HG02885 (cell line): ENCODE results near the gene ATP2B2.

Experiments
- ATAC-seq: cut with Tn5 transposase; IDR thresholded peaks from one replicate; pipeline ENCODE4 v1.9.1; 2021; ENCODE audit warnings: mild to moderate bottlenecking; ENCODE audit not compliant: unreplicated experiment, poor library complexity

Gene ATP2B2

DNA sequence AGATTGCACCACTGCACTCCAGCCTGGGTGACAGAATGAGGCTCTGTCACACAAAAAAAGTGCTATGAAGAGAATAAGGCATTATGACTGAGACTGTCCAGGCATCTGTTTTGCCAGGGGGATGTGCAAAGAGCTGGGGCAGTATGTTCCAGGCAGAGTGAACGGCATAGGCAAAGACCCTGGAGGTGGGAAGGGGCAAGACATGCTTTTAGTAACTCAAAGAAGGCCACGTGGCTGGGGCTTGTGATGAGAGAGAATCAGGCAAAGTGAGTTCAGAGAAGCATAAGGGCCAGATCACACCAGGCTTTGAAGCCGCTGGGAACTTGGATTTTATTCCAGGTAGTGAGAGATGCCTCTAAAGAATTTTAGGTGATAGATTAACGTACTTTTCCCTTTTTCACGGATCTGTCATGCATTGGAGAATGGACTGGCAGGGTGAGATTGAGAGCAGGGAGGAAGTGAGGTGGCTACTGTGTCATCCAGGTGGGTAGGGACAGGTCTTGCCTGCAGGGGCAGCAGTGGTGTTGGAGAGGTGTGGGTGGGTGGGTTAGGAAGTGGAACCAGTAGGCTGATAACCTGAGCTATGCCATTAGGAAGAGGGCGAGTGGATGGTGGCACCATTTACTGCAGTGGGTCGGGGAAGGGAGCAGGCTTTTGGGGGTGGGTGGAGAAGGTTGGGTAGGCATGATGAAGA, 31.7 kb downstream of the ATP2B2 start:
- ATAC-seq, result no peak

DNA sequence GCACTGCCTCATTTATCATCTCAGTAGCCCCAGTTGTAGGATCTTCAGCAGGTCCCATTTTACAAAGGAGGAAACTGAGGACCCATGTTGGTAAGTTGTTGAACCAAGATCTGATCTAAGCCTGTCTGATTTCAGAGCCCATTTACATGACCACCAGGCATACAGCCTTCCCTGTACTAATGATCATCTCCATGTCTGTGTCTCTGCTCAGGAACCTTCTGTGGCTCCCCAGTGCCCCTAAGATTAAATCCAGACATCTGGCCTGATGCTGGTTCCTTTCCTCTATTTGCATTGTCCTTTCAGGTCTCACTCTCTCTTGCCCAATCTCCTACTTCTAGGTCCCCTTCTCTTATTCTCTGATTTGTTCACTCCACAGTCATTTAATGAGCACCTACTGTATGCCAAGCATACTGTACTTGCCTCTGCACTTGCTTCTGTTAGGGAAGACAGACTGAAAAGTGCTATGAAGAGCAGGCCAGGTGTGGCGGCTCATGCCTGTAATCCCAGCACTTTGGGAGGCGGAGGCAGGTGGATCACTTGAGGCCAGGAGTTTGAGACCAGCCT, 32.4 kb downstream of the ATP2B2 start:
- no peak for ATAC-seq

GRCh38 chr3:10471054-10471688, 34.2 kb downstream of the ATP2B2 start:
- ATAC-seq, result no peak

DNA sequence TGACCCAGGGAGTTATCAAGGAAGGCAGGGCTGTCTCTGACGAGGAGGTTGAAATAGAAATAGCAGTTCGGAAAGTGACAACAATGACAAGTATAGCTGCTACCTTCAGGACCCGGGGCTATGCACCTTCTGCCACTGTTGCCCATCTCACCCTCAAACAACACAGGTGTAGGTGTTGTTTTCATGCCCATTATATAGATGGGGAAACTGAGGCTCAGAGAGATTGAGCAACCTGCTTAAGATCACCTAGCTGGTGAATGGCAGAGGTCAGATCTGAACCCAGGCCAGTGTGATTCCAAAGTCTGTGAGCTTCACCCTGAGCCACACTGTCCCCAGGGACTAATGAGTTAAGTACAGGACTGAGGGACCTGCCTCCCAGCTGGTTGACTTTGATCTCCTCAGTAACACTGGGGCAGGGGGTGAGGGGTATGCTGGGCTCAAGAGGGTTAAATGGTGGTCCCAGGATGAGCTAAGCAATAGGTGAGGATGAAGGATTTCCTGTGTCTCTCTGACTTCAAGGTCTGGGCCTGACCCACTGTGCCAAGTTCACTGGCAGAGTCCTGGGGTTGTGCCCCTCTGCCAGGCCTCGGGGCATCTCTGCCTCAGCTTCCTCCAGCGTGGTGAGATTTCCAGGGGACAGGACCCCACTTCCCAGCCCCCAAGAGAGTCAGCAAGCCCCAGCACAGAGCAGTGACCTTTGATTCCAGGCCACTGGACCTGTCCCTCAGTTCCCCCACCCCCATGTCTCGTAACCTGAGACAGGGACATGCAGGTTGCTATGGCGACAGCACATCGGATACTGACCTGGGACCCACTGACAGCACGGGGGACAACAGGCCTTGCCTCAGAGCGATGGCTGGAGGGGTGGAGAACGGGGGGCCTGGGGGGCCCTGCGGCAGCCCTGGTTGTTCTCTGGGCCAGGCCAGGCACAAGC, 35.0 kb downstream of the ATP2B2 start:
- ATAC-seq, result no peak

GRCh38 chr3:10469441-10470119, 35.8 kb downstream of the ATP2B2 start:
- no peak for ATAC-seq

DNA sequence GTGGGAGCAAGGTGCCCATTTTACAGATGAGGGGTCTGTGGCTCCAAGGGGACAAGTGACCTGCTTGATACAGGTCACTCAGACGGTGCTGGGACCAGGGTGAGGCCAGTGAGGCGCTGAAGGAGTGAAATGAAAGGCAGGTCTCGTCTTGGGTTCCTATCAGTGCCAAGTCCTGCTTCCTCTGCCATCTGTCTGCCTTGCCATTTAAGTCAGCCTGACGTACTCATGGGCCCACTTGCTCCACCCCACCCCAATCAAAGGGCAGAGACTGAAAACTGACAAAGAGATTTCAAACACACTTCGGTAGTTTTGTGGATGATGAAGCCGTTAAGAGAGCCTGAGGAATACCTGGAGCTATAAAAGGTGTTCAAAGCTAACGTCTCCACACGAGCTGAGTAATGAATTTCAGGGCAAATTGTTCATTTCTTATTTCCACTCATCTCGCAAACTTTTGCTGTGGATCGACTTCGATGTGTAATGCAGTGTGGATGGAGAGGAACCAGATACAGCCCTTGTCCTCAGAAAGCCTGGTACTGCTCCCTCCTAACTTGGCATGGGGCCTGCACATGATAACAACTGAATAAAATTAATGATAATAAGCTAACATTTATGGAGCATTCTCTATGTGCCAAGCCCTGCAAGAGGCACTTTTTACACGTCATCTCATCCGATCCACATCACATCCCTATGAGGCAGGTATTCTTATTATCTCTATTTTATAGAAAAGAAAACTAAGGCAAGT, 36.6 kb downstream of the ATP2B2 start:
- ATAC-seq, result no peak

DNA sequence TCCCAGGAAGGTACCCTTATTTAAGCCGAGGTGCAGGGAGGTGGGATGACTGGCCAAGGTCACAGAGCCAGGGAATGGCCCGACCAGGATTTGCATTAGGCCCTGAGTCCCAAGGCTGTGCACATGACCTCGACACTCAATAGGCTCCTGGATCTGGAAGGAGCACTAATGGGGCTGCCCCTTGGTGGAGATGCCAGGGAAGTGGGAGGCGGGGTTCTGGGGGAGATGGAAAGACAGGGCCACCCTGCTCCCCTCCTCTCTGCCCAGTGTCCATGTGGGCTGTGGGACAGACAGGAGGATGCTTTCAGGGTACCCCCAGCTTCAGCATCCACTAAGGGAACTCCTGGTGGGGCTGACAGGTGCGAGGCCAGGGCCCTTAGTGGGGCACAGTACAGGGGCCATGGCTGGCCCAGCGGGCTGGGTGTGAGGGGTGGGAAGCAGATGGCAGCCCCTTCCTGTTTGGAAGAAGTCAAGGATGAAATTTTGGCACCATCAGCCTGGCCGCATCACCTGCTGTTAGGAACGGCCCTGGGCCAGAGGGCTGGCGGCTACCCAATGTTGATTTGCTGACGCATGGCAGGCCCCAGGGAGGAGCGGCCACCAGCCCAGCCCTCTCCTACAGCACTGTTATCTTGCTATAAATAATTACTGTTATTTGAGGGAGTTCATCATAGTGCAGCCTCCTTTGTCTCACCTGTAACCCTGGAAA, 37.3 kb downstream of the ATP2B2 start:
- ATAC-seq, result no peak

GRCh38 chr3:10467204-10467603, 38.2 kb downstream of the ATP2B2 start:
- no peak for ATAC-seq

GRCh38 chr3:10466186-10466585, 39.2 kb downstream of the ATP2B2 start:
- ATAC-seq, result no peak

DNA sequence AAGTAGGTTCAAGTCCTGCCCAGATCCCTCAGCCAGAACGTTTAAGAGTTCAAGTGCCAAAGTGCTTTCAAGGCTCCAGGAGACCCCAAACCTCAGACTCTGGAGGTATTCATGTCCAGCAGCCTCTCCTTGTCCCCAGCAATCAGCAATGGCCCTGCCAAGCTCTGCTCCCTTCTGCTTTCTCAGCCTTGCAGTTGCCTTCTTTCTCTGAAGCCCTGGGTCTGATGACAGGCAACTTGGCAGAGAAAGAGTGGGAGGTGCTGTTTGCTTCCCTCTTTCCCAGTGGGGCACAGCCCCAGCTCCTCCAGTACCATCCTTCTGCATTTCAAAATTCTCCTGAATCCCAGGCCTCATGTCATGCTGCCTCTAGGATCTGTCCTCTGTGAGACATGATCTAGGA, 40.2 kb downstream of the ATP2B2 start:
- no peak for ATAC-seq

DNA sequence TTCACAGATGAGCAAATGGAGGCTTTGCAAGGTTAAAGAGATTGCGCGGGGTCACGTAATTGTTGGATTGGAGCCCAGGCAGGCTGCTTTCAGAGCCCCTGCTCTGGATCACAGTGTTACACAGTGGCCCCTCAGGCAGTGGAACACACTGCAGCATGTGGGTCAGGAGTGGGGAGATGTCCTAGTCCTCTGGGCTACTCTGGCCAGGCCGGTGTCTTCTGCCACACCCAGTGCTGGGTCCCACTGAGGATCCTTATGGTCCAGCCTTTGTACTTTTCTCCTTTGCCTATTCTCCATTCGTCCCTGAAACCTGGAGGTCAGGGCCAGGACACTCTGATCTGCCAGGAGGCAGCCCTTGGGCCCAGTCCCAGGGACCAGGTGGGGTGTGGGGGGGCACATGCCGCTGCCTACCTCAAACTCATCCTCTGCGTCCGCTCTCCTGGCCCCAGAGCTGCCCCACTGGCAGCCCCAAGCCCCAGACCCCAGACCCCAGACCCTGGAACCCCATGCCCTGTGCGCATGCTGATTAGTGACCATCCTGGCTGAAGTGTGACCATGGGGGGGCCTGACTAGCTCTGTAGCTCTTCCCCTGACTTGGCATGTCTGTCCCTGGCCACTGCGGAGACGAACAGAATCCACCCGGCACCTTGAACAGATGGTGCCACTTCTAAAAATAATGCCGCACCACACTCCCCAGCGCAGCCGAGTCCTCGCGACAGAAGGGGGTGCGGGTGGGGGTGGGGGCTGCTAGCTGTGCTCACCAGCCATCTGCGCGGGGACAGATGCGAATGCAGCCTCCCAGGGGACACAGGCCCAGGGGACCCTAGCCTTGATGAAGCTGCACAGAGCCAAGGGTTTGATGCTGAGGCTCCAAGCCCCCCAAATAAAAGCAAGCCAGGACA, 41.6 kb downstream of the ATP2B2 start:
- no peak for ATAC-seq

DNA sequence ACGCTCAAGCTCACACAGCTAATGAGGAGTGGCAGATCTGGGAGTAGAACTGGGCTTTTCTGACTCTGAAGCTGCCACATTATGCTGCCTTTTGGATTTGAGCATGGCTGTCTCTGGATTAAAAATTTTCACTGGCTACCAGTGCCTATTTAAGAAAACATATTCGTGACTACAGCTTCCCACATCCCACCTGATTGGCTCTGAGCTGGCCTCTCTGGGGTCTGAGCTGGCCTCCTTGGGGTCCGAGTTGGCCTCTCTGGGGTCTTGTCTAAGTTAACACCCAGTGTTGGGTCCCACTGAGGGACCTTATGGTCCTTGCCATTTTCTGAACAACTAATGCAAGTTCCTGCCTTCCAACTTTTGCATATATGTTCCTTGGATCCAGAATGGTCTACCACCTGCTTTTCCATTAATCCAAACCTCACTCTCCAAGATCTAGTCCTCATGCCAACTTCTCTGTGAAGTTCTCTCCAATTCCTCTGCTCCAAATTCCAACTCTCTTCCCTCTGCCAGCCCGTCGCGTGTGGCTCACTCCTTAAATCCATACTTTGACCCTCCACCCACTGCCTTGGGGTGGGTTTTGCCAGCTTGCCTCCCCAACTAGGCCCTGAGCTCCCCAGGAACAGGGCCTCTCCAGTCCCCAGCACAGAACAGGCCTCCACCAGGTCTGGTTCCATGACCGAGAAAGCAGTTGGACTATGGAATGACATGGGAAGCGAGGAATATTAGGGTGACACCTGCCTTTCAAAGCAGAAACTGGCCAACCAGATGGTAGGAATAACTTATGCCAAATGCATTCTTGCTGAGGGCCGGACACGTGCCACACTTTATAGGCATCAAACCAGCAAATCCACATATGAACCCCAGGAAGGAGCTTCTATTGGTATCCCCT, 42.5 kb downstream of the ATP2B2 start:
- ATAC-seq, result no peak

DNA sequence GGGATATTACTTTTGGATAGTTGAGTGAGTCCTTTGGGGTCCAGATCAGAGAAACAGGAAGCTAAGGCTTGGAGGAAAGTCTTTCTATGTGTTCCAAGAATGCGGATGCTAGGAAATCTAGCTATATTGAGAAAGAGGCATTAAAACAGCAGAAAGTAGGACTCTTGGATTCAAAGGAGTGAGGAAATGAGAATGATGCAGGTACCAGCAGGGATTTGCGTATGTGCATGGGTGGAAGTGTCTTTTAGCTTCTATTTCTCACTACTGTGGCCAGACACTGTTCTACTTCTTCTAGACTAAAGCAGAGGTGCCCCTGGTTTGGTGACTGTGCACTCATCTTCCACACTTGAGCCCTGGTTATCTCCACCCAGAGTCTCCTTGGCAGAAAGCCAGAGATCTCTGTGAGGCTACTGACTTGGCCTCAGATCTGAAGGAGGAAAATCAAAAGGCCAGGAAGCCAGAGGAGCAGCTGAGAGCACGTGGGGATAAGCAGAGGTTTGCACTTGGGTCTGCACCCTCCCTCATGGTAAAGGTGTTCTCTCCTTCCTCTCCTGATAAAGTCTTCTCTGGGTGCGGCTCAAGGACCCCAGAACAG, 44.3 kb downstream of the ATP2B2 start:
- no peak for ATAC-seq

DNA sequence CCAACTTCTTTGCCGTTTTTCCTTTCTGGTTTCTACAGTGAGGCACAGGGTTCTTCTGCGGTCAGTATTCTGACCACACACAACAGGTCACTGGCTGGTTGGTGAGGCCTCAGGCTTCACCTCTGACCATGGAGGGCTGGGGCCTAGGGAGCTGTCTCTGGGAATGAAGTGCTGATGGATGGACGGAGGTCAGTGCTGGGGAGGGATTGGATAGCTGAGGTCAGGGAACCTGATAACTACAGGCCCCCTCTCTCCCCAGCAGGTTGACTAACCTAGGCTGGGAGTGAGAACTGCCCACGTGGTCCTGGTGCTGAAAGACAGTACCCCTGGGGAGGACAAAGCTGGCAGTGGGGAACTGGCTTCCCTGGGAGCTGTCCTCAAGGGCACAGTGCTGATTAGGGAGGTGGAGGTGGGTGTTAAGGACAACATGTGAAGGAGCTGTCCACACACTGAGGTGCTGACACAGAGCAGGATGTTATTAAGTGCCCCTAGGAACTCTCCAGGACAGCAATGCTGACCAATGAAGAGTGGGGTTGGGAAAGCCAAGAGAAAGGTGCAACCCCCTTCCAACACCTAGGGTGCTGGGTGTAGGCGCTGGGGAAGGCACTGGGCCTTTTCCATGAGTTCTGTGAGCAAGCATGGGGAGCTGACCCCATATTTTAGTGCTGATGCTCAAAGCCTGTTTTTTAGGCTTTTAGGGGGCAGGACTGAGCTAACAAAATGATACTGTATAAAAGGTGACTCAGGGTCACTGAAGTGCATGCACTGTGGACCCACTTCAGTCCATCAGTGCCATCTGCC, 45.2 kb downstream of the ATP2B2 start:
- ATAC-seq, result no peak

GRCh38 chr3:10457560-10457959, 47.8 kb downstream of the ATP2B2 start:
- ATAC-seq, result no peak

DNA sequence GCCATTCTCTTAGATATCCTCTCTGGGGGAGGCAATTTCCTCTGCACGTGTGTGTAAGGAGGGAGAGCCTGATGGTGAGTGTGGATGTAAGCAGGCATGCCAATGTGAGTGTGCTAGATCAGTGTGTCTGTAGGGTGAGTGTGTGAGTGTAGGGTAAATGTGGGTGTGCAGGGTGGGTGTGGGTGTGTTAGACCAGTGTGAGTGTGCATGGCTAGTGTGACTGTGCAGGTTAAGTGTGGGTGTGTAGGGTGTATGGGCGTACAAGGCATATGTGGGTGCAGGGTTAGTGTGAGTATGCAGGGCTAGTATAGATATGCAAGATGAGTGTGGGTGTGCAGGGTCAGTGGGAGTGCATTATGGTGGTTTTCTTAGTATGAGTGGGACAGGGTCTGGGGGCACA, 48.4 kb downstream of the ATP2B2 start:
- no peak for ATAC-seq
